Caco-2 (cell line): ENCODE data around the gene RNF130. TPM values are rescaled to one million over a fixed set of nuclear protein-coding genes. Genes with fewer than 3 reads are reported as not detected.

Experiments
- BruUV-seq: library from RNA; stranded (reverse); fragments of 400-500 nt; replicated peaks from 2 replicates; lab custom pipeline; 2021; lab: Mats Ljungman, UMichigan
- CTCF ChIA-PET: fragments of 300-600 bp; sonication (Branson Sonifier 250); formaldehyde crosslinking; loops from one replicate; lab custom pipeline; 2022; ENCODE audit warnings: antibody characterized with exemption; lab: Charles Lee
- POLR2A ChIA-PET: fragments of 300-600 bp; sonication (Branson Sonifier 250); formaldehyde crosslinking; loops from one replicate; lab custom pipeline; 2022; ENCODE audit warnings: antibody characterized with exemption; lab: Charles Lee
- DNase-seq, 2 experiments: peaks; one replicate each; pipeline versions ENCODE4 v3.0.0 to v3.0.0-alpha.2; 2020 to 2022
- H3K27me3 ChIP-seq: replicated peaks from 2 replicates; pipeline ENCODE4 v1.6.0; 2011; ENCODE audit warnings: low read length; ENCODE audit not compliant: control insufficient read depth, insufficient read depth
- H3K36me3 ChIP-seq: 2 replicates; pipeline ENCODE4 v1.5.1; 2011; ENCODE audit warnings: low read length; ENCODE audit not compliant: control insufficient read depth, insufficient read depth
- H3K4me1 ChIP-seq: fragments of 250-450 bp; sonication (Bioruptor Pico); 2 replicates; pipeline ENCODE4 v1.5.1; 2020; ENCODE audit warnings: mild to moderate bottlenecking
- H3K4me3 ChIP-seq: 2 replicates; pipeline ENCODE4 v1.5.1; 2011; ENCODE audit warnings: low read depth, mild to moderate bottlenecking, control low read depth, low read length
- H3K9me3 ChIP-seq: fragments of 250-450 bp; sonication (Bioruptor Pico); 2 replicates; pipeline ENCODE4 v1.5.1; 2020; ENCODE audit warnings: mild to moderate bottlenecking, moderate library complexity
- H3K27ac Mint-ChIP-seq: one replicate; pipeline ENCODE4 v1.8.0; 2022; ENCODE audit warnings: mixed read lengths; ENCODE audit not compliant: unreplicated experiment
- H3K27me3 Mint-ChIP-seq: one replicate; pipeline ENCODE4 v1.8.0; 2022; ENCODE audit warnings: mixed read lengths; ENCODE audit not compliant: insufficient read depth, unreplicated experiment
- H3K36me3 Mint-ChIP-seq: one replicate; pipeline ENCODE4 v1.8.0; 2022; ENCODE audit warnings: mild to moderate bottlenecking, mixed read lengths; ENCODE audit not compliant: insufficient read depth, unreplicated experiment
- H3K4me1 Mint-ChIP-seq: one replicate; pipeline ENCODE4 v1.8.0; 2022; ENCODE audit warnings: low read depth, mixed read lengths; ENCODE audit not compliant: unreplicated experiment
- H3K4me3 Mint-ChIP-seq: one replicate; pipeline ENCODE4 v1.8.0; 2022; ENCODE audit warnings: mild to moderate bottlenecking, moderate library complexity, mixed read lengths; ENCODE audit not compliant: unreplicated experiment
- H3K9me3 Mint-ChIP-seq: one replicate; pipeline ENCODE4 v1.8.0; 2022; ENCODE audit warnings: mixed read lengths; ENCODE audit not compliant: unreplicated experiment
- intact Hi-C: fragments of 100-400 bp; cut with micrococcal nuclease; formaldehyde crosslinking; loops from one replicate; pipeline ENCODE4 v1.10.0; 2022; ENCODE audit not compliant: unreplicated experiment
- total RNA-seq: library from RNA; stranded (reverse); gene quantifications from 2 replicates; pipeline ENCODE4 v1.2.3, GENCODE V29; 2022
- TF ChIP-seq, protein P1 (sequence below), 2 experiments: fragments of 200-600 bp in 1 of 2; IDR thresholded peaks; 1 replicate in 1 of 2; 2 replicates in 1 of 2; pipeline versions ENCODE4 v1.5.1 to v1.8.0; 2011 to 2022; ENCODE audit warnings: antibody characterized with exemption in 1 of 2, control low read depth in 1 of 2, inconsistent platforms in 1 of 2, low read depth in 1 of 2, low read length in 1 of 2, mild to moderate bottlenecking in 1 of 2, moderate library complexity in 1 of 2; ENCODE audit not compliant: insufficient read depth in 1 of 2, severe bottlenecking in 1 of 2, unreplicated experiment in 1 of 2

Gene RNF130
- total RNA-seq, 1 experiment from 2014 or later, result 34.5 TPM

DNA sequence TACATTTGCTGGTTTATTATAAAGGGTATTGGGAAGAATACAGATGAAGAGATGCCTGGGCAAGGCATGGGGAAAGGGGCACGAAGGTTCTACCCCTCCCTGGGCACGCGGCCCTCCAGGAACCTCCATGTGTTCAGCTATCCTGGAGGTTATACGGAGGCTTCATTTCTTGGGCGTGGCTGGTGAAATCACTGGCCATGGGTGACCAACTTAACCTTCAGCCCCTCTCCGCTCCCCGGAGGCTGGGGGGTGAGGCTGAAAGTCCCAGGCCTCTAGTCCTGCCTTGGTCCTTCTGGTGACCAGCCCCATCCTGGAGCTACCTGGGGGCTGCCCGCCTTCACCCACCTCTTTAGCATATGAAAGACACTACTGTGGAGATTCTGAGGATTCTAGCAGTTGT is 17.0 kb upstream of the RNF130 start:
- intact Hi-C loops, result no loop called here

DNA sequence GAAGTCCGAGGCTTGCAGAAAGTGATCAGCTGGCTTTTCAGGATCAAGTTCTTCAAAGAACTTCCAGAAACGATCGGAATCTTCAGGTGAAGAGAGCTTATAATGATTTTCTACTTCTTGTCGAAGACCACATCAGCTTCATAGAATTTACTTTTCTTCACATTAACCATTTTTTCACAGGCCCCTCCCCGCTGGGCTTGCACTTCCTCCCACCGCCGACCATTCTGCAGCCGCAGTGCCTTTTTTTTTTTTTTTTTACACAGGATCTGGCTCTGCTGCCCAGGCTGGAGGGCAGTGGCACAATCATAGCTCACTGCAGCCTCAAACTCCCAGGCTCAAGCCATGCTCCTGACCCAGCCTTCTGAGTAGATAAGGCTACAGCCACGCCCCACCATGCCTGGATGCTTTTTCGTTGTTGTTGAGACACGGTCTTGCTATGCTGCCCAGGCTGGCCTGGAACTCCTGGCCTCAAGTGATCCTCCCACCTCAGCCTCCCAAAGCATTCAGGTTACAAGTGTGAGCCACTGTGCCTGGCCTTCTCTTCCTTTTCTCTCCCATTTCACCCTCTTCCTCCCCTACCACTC is 15.3 kb upstream of the RNF130 start:
- no peaks in the 10 kb centered on the region for H3K9me3 ChIP-seq
- no peak overlapping the region for H3K27ac Mint-ChIP-seq
- TF ChIP-seq, protein P1, sequence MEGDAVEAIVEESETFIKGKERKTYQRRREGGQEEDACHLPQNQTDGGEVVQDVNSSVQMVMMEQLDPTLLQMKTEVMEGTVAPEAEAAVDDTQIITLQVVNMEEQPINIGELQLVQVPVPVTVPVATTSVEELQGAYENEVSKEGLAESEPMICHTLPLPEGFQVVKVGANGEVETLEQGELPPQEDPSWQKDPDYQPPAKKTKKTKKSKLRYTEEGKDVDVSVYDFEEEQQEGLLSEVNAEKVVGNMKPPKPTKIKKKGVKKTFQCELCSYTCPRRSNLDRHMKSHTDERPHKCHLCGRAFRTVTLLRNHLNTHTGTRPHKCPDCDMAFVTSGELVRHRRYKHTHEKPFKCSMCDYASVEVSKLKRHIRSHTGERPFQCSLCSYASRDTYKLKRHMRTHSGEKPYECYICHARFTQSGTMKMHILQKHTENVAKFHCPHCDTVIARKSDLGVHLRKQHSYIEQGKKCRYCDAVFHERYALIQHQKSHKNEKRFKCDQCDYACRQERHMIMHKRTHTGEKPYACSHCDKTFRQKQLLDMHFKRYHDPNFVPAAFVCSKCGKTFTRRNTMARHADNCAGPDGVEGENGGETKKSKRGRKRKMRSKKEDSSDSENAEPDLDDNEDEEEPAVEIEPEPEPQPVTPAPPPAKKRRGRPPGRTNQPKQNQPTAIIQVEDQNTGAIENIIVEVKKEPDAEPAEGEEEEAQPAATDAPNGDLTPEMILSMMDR (IDR thresholded peaks at IDR 0.05; ENCODE audit: insufficient read depth in 1 of 2, low read depth in 1 of 2, low read length in 1 of 2, severe bottlenecking in 1 of 2, unreplicated experiment in 1 of 2), result no peak
- no peaks in the 10 kb centered on the region for H3K4me1 Mint-ChIP-seq
- no peaks in the 10 kb centered on the region for H3K36me3 ChIP-seq
- CTCF ChIA-PET, result no interaction called here
- no peak overlapping the region for H3K4me3 Mint-ChIP-seq
- H3K36me3 Mint-ChIP-seq, result no peaks in the 10 kb centered on the region
- no peak for DNase-seq
- intact Hi-C loops, result no loop called here
- no TSS peak for BruUV-seq
- POLR2A ChIA-PET, result interaction anchor here (0.7 kb wide), 1 partner anchor 34 kb away, joined by 5 read pairs; no protein-coding TSS in a partner anchor
- H3K27me3 ChIP-seq, result no peaks in the 10 kb centered on the region
- no peaks in the 10 kb centered on the region for H3K27me3 Mint-ChIP-seq
- no peaks in the 10 kb centered on the region for H3K9me3 Mint-ChIP-seq
- H3K4me1 ChIP-seq, result peaks cover 13% of the 10 kb centered on the region
- H3K4me3 ChIP-seq, result no peak overlapping the region

More for the DNA sequence above, 17.0 kb upstream of the RNF130 start:
- Histone ChIP-seq H3K27me3 (no peaks in the 10 kb centered on the region), H3K36me3 (no peaks in the 10 kb centered on the region), H3K9me3 (no peaks in the 10 kb centered on the region), H3K4me3 (no peak overlapping the region), H3K4me1 (peaks cover 13% of the 10 kb centered on the region)
- H3K36me3 Mint-ChIP-seq, result no peaks in the 10 kb centered on the region
- TF ChIP-seq, protein P1 (IDR thresholded peaks at IDR 0.05; ENCODE audit: insufficient read depth in 1 of 2, low read depth in 1 of 2, low read length in 1 of 2, severe bottlenecking in 1 of 2, unreplicated experiment in 1 of 2), result no peak
- no peaks in the 10 kb centered on the region for H3K9me3 Mint-ChIP-seq
- H3K27ac Mint-ChIP-seq, result no peak overlapping the region
- ChIA-PET CTCF (interaction anchor here (1.1 kb wide), 1 partner anchor 9 kb away, joined by 4 read pairs; no protein-coding TSS in a partner anchor), POLR2A (no interaction called here)
- peak overlapping the region; percentile 76 for H3K4me3 Mint-ChIP-seq
- DNase-seq, result no peak
- H3K27me3 Mint-ChIP-seq, result no peaks in the 10 kb centered on the region
- no peaks in the 10 kb centered on the region for H3K4me1 Mint-ChIP-seq
- no TSS peak for BruUV-seq

DNA sequence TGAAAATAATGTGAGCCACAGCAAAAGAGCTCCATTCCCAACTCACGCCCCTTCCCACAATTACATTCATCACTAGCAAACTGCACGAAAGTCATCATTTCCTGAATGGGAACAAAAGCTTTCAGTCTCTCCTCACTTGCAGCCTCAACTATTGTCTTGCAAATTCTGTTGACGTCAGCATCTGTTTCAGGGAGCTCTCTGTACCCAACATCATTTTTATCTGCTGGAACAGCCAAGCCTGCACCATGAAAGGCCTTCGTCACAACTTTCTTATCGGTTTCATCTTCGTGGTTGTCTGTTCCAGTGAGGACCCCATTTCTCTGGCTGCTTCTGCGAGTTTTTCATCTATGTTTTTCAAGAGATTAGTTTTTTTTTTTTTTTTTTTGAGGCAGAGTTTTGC is 14.3 kb upstream of the RNF130 start:
- CTCF ChIA-PET, result no interaction called here
- no peak overlapping the region for H3K27ac Mint-ChIP-seq

More for the DNA sequence above, 14.3 kb upstream of the RNF130 start:
- DNase-seq, result no peak
- H3K4me1 Mint-ChIP-seq, result no peaks in the 10 kb centered on the region
- intact Hi-C loops, result no loop called here
- no peaks in the 10 kb centered on the region for H3K36me3 Mint-ChIP-seq
- POLR2A ChIA-PET, result no interaction called here
- H3K27me3 ChIP-seq, result no peaks in the 10 kb centered on the region
- H3K4me3 Mint-ChIP-seq, result peak overlapping the region; percentile 33
- H3K9me3 Mint-ChIP-seq, result no peaks in the 10 kb centered on the region
- peaks cover under 1% of the 10 kb centered on the region; the same call in 1 of the 2 replicates for H3K9me3 ChIP-seq
- peaks cover 13% of the 10 kb centered on the region for H3K4me1 ChIP-seq
- no TSS peak for BruUV-seq
- TF ChIP-seq, protein P1 (IDR thresholded peaks at IDR 0.05; ENCODE audit: insufficient read depth in 1 of 2, low read depth in 1 of 2, low read length in 1 of 2, severe bottlenecking in 1 of 2, unreplicated experiment in 1 of 2), result no peak
- no peak overlapping the region for H3K4me3 ChIP-seq
- no peaks in the 10 kb centered on the region for H3K27me3 Mint-ChIP-seq
- no peaks in the 10 kb centered on the region for H3K36me3 ChIP-seq
